KMS-11 (cell line): ENCODE results near the gene TNIP1.

Experiments
- H2AFZ ChIP-seq: fragments of 200-600 bp; sonication (generic); 2 replicates; pipeline ENCODE4 v1.6.1; 2016; ENCODE audit warnings: antibody characterized with exemption, mixed run types, low read depth
- H3K27ac ChIP-seq: fragments of 200-600 bp; sonication (generic); 2 replicates; pipeline ENCODE4 v1.6.1; 2016; ENCODE audit warnings: mild to moderate bottlenecking, mixed run types
- H3K27me3 ChIP-seq: fragments of 200-600 bp; sonication (generic); 2 replicates; pipeline ENCODE4 v1.6.1; 2017; ENCODE audit warnings: mild to moderate bottlenecking, low read depth, mixed run types, moderate library complexity; ENCODE audit not compliant: insufficient read depth
- H3K36me3 ChIP-seq: fragments of 200-600 bp; sonication (generic); 2 replicates; pipeline ENCODE4 v1.6.1; 2017; ENCODE audit warnings: mild to moderate bottlenecking, mixed run types; ENCODE audit not compliant: insufficient read depth
- H3K4me1 ChIP-seq: fragments of 200-600 bp; sonication (generic); 2 replicates; pipeline ENCODE4 v1.6.1; 2016; ENCODE audit warnings: mild to moderate bottlenecking, low read depth, mixed run types; ENCODE audit not compliant: poor library complexity, severe bottlenecking
- H3K4me2 ChIP-seq: fragments of 200-600 bp; sonication (generic); 2 replicates; pipeline ENCODE4 v1.7.0; 2016; ENCODE audit warnings: mild to moderate bottlenecking, mixed run types
- H3K4me3 ChIP-seq: fragments of 200-600 bp; sonication (generic); IDR thresholded peaks from 2 replicates; pipeline ENCODE4 v1.6.1; 2017; ENCODE audit warnings: low read depth, low read length, mixed read lengths; ENCODE audit not compliant: insufficient read depth
- H3K79me2 ChIP-seq: fragments of 200-600 bp; sonication (generic); 2 replicates; pipeline ENCODE4 v1.6.1; 2016; ENCODE audit warnings: low read depth, mixed run types; ENCODE audit not compliant: insufficient read depth
- H3K9ac ChIP-seq: fragments of 200-600 bp; sonication (generic); 2 replicates; pipeline ENCODE4 v1.6.1; 2016; ENCODE audit warnings: mild to moderate bottlenecking, mixed run types
- H4K20me1 ChIP-seq: fragments of 200-600 bp; sonication (generic); 2 replicates; pipeline ENCODE4 v1.6.1; 2016; ENCODE audit warnings: mild to moderate bottlenecking, mixed run types; ENCODE audit not compliant: insufficient read depth
- CTCF ChIP-seq: fragments of 200-600 bp; sonication (generic); conservative IDR thresholded peaks from 2 replicates; pipeline ENCODE4 v1.6.1; 2017; ENCODE audit warnings: low read depth, mild to moderate bottlenecking, antibody characterized with exemption, low read length, moderate library complexity, mixed read lengths

The TNIP1 gene

DNA sequence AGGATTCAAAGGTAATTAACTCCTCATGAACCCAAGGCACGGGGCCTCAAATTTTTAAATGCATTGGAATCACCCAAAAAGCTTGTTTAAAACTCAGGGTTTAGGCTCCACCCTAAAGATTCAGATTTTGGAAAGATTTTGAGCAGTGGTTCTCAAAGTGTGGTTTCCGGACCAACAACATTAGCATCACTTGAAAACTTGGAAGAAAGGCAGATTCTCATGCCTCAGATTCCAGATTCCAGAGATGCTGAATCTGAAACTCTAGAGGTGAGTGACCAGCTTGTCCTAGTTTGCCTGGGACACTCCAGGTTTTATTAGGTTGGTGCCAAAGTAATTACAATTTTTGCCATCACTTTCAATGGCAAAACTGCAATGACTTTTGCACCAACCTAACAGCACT, 24.7 kb upstream of the TNIP1 start:
- no peak overlapping the region for H3K4me3 ChIP-seq
- no peaks in the 10 kb centered on the region for H4K20me1 ChIP-seq
- no peaks in the 10 kb centered on the region for H3K36me3 ChIP-seq
- no peak for TF ChIP-seq CTCF
- H2AFZ ChIP-seq: no peak overlapping the region
- no peak overlapping the region for H3K4me2 ChIP-seq
- no peak overlapping the region for H3K9ac ChIP-seq
- no peaks in the 10 kb centered on the region for H3K79me2 ChIP-seq
- no peaks in the 10 kb centered on the region for H3K27me3 ChIP-seq
- H3K27ac ChIP-seq: no peak overlapping the region
- H3K4me1 ChIP-seq: no peaks in the 10 kb centered on the region

DNA sequence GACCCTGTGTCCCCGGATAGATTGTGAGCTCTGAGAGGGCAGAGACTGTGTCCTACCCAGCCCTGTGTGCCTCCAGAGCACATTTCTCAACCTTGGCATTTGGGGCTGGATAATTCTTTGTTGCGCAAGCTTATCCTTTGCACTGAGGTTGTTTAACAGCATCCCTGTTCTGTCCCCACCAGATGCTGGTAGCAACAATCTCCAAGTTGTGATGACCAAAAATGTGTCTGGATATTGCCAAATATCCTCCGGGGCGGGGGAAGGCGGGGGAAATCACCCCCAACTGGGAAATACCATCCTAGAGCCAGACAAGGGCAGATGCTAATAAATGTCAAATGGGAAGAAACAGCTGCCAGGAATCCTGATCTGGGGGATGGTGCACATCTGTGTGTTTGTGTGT, 24.0 kb upstream of the TNIP1 start:
- Histone ChIP-seq H3K4me3 (no peak overlapping the region), H3K36me3 (no peaks in the 10 kb centered on the region), H3K27me3 (no peaks in the 10 kb centered on the region), H3K4me1 (no peaks in the 10 kb centered on the region), H3K4me2 (no peak overlapping the region), H3K27ac (no peak overlapping the region), H4K20me1 (no peaks in the 10 kb centered on the region), H3K79me2 (no peaks in the 10 kb centered on the region), H3K9ac (no peak overlapping the region), H2AFZ (no peak overlapping the region)
- no peak for TF ChIP-seq CTCF

DNA sequence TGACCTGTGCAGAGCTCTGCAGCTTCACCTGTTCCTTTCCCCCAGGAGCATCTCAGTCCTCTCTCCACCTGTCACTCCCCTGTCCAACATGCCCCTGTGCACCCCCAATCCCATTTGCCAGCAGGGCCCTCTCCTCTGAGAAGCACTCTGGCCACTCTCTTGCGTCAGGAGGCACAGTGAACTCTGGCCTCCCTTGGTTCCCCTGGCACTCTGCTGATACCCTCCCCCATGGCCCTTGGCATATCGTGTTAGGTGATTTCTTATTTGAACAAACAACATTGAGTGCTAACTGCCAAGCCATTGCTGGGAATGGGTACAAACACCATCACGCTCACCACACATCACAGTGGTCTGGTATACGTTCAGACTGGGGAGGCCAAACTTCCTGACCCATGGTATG, 20.9 kb upstream of the TNIP1 start:
- Histone ChIP-seq H3K4me2 (no peak overlapping the region), H3K27ac (no peak overlapping the region), H4K20me1 (no peaks in the 10 kb centered on the region), H3K9ac (no peak overlapping the region), H3K27me3 (no peaks in the 10 kb centered on the region), H3K4me3 (no peak overlapping the region), H3K36me3 (no peaks in the 10 kb centered on the region), H3K4me1 (peaks cover 2% of the 10 kb centered on the region), H3K79me2 (no peaks in the 10 kb centered on the region), H2AFZ (no peak overlapping the region)
- no peak for TF ChIP-seq CTCF

- Histone ChIP-seq H3K36me3 (no peaks in the 10 kb centered on the region), H3K4me3 (no peak overlapping the region), H3K4me2 (no peak overlapping the region), H3K9ac (no peak overlapping the region), H3K27me3 (no peaks in the 10 kb centered on the region), H3K79me2 (no peaks in the 10 kb centered on the region), H2AFZ (no peak overlapping the region), H3K27ac (no peak overlapping the region), H3K4me1 (peaks cover 8% of the 10 kb centered on the region), H4K20me1 (no peaks in the 10 kb centered on the region)
- TF ChIP-seq CTCF: no peak
Measured at GRCh38 chr5:151101151-151101550, 20.3 kb upstream of the TNIP1 start.

DNA sequence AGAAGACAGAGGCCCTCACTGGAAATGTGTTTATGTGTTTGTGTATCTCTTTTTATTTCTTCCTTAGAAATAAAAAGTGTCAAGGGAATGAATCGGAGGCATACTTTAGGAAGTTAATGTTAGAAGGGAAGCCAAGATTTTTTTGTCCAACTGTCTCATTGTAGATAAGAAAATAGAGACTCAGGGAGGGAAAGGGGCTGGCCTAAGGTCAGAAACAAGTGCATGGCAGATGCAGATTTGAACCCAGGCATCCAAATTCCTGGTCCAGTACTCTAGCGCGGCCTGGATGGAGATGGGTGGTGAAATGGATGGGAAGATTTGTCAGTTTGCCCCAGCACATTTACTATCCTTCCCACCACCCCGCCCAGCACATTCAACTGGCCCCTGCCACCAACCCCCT, 19.8 kb upstream of the TNIP1 start:
- Histone ChIP-seq H3K4me2 (no peak overlapping the region), H3K36me3 (no peaks in the 10 kb centered on the region), H3K79me2 (no peaks in the 10 kb centered on the region), H3K4me3 (no peak overlapping the region), H3K9ac (no peak overlapping the region), H4K20me1 (no peaks in the 10 kb centered on the region), H2AFZ (no peak overlapping the region), H3K27me3 (no peaks in the 10 kb centered on the region), H3K4me1 (peaks cover 13% of the 10 kb centered on the region), H3K27ac (no peak overlapping the region)
- no peak for TF ChIP-seq CTCF
